ENCODE data around the gene C18orf63. TPM values are rescaled to one million over a fixed set of nuclear protein-coding genes. Genes with fewer than 3 reads are reported as not detected.

Gene C18orf63
- total RNA-seq, 2 experiments from 2014 or later = not detected

DNA sequence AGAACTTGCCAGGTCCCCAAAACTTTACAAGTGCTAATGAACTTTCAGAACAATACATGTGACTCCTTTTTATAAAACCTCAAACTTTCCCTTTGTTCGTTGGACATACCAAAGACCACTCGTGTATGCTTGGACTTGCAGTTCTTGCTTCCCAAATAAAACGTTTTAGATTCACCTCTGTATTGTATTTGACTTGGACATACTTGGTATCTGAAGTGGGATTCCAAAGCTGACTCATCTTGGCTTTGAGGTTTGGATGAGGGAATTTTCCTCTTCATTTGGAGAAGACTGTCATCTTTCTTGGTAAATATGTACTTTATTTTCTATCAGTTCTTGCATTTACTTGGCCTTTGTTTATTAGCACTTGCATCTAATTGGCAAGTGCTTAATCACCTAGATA is 15.9 kb upstream of the C18orf63 start:
- no peaks in the 10 kb centered on the region for H3K9me3 Mint-ChIP-seq
- H3K4me3 Mint-ChIP-seq = no peak overlapping the region
- intact Hi-C loops (cut with DNase I, micrococcal nuclease) = no loop called here
- TF ChIP-seq, protein P1, sequence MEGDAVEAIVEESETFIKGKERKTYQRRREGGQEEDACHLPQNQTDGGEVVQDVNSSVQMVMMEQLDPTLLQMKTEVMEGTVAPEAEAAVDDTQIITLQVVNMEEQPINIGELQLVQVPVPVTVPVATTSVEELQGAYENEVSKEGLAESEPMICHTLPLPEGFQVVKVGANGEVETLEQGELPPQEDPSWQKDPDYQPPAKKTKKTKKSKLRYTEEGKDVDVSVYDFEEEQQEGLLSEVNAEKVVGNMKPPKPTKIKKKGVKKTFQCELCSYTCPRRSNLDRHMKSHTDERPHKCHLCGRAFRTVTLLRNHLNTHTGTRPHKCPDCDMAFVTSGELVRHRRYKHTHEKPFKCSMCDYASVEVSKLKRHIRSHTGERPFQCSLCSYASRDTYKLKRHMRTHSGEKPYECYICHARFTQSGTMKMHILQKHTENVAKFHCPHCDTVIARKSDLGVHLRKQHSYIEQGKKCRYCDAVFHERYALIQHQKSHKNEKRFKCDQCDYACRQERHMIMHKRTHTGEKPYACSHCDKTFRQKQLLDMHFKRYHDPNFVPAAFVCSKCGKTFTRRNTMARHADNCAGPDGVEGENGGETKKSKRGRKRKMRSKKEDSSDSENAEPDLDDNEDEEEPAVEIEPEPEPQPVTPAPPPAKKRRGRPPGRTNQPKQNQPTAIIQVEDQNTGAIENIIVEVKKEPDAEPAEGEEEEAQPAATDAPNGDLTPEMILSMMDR (IDR thresholded peaks at IDR 0.05) = no peak
- Histone ChIP-seq H3K4me1 (ENCODE audit: insufficient read depth, low read length) (no peaks in the 10 kb centered on the region), H3K9me3 (ENCODE audit: control insufficient read depth in 1 of 2, insufficient read depth in 1 of 2, low read length in 2 of 2) (no peaks in the 10 kb centered on the region), H3K36me3 (ENCODE audit: insufficient read depth, low read length) (no peaks in the 10 kb centered on the region), H3K27me3 (ENCODE audit: control insufficient read depth in 1 of 2, insufficient read depth in 2 of 2, low read length in 2 of 2) (peaks cover 0 to 4% of the 10 kb centered on the region in 2 experiments), H3K4me3 (ENCODE audit: low read length) (no peak overlapping the region), H3K27ac (ENCODE audit: low read depth in 1 of 2, low read length in 2 of 2) (no peak overlapping the region)
- DNase-seq = no peak
- no peaks in the 10 kb centered on the region for H3K4me1 Mint-ChIP-seq (ENCODE audit: low read depth)
- H3K27ac Mint-ChIP-seq = no peak overlapping the region
- no peaks in the 10 kb centered on the region for H3K36me3 Mint-ChIP-seq (ENCODE audit: low read depth)
- no peak for ATAC-seq (ENCODE audit: poor library complexity)
- CTCF ChIA-PET = interaction anchor here (0.5 to 1.3 kb wide), 2 partner anchors 194 to 252 kb away, joined by 3 read pairs; no protein-coding TSS in a partner anchor
- POLR2A ChIA-PET = interaction anchor here (1.3 kb wide), 1 partner anchor 8 kb away, joined by 3 read pairs; the partner anchor contains the start of gene CYB5A
- peaks cover 12% of the 10 kb centered on the region for H3K27me3 Mint-ChIP-seq

- Mint-ChIP-seq H3K27ac (no peak overlapping the region), H3K4me3 (no peak overlapping the region), H3K36me3 (ENCODE audit: low read depth) (no peaks in the 10 kb centered on the region), H3K4me1 (ENCODE audit: low read depth) (no peaks in the 10 kb centered on the region), H3K27me3 (peaks cover 31% of the 10 kb centered on the region), H3K9me3 (no peaks in the 10 kb centered on the region)
- POLR2A ChIA-PET = no interaction called here
- Histone ChIP-seq H3K27me3 (ENCODE audit: control insufficient read depth in 1 of 2, insufficient read depth in 2 of 2, low read length in 2 of 2) (peaks cover 0 to 4% of the 10 kb centered on the region in 2 experiments), H3K9me3 (ENCODE audit: control insufficient read depth in 1 of 2, insufficient read depth in 1 of 2, low read length in 2 of 2) (no peaks in the 10 kb centered on the region), H3K4me1 (ENCODE audit: insufficient read depth, low read length) (no peaks in the 10 kb centered on the region), H3K36me3 (ENCODE audit: insufficient read depth, low read length) (no peaks in the 10 kb centered on the region), H3K27ac (ENCODE audit: low read depth in 1 of 2, low read length in 2 of 2) (no peak overlapping the region), H3K4me3 (ENCODE audit: low read length) (no peak overlapping the region)
- no peak for ATAC-seq (ENCODE audit: poor library complexity)
- no peak for DNase-seq
- TF ChIP-seq, protein P1 (IDR thresholded peaks at IDR 0.05) = no peak
- intact Hi-C loops (cut with DNase I, micrococcal nuclease) = no loop called here
- CTCF ChIA-PET = no interaction called here
These were observed 12.3 kb upstream of the C18orf63 start for GRCh38 chr18:74303306-74303705.

DNA sequence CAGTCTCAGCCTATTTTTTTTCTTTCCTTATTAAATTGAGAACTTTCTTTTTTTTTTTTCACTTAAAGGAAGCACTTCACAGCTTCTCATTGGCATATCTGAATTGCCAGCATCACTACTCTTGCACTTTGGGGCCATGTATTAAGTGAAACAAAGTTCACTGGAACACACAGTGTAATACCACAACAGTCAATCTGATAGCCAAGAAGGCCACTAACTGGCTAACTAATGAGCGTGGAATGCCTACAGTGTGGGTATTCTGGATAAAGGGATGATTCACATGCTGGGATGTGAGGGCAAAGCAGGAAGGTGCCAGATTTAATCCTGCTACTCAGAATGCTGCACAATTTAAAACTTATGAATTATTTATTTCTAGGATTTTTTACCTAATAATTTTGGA is 11.7 kb upstream of the C18orf63 start:
- peaks cover 31% of the 10 kb centered on the region for H3K27me3 Mint-ChIP-seq
- H3K4me1 ChIP-seq (ENCODE audit: insufficient read depth, low read length) = no peaks in the 10 kb centered on the region
- H3K27ac Mint-ChIP-seq = no peak overlapping the region
- TF ChIP-seq, protein P1 (IDR thresholded peaks at IDR 0.05) = no peak
- H3K36me3 ChIP-seq (ENCODE audit: insufficient read depth, low read length) = no peaks in the 10 kb centered on the region
- H3K4me3 Mint-ChIP-seq = no peak overlapping the region
- no peaks in the 10 kb centered on the region for H3K4me1 Mint-ChIP-seq (ENCODE audit: low read depth)
- POLR2A ChIA-PET = no interaction called here
- no peaks in the 10 kb centered on the region for H3K36me3 Mint-ChIP-seq (ENCODE audit: low read depth)
- ATAC-seq (ENCODE audit: poor library complexity) (no peak), DNase-seq (no peak)
- no peaks in the 10 kb centered on the region for H3K9me3 ChIP-seq (ENCODE audit: control insufficient read depth in 1 of 2, insufficient read depth in 1 of 2, low read length in 2 of 2)
- no peak overlapping the region for H3K4me3 ChIP-seq (ENCODE audit: low read length)
- H3K27me3 ChIP-seq (ENCODE audit: control insufficient read depth in 1 of 2, insufficient read depth in 2 of 2, low read length in 2 of 2) = peaks cover 0 to 4% of the 10 kb centered on the region in 2 experiments
- no peak overlapping the region for H3K27ac ChIP-seq (ENCODE audit: low read depth in 1 of 2, low read length in 2 of 2)
- intact Hi-C loops (cut with DNase I, micrococcal nuclease) = no loop called here
- H3K9me3 Mint-ChIP-seq = no peaks in the 10 kb centered on the region
- CTCF ChIA-PET = no interaction called here
